GM23248 (cell line): ENCODE results near the gene ZBTB7C.

Experiments used
- EZH2 ChIP-seq: fragments of 200-600 bp; sonication (generic); IDR thresholded peaks from 2 replicates; pipeline ENCODE4 v1.6.1; 2018; ENCODE audit warnings: antibody characterized with exemption, mild to moderate bottlenecking; ENCODE audit not compliant: insufficient read depth, poor library complexity, severe bottlenecking
- EZH2phosphoT487 ChIP-seq: fragments of 200-600 bp; sonication (generic); IDR thresholded peaks from 2 replicates; pipeline ENCODE4 v1.6.1; 2018; ENCODE audit warnings: antibody characterized with exemption, moderate library complexity, mild to moderate bottlenecking, low read depth; ENCODE audit not compliant: insufficient read depth

- no peak for TF ChIP-seq EZH2
- TF ChIP-seq EZH2phosphoT487, result no peak
Observed at GRCh38 chr18:48364146-48364545, 45.0 kb downstream of the ZBTB7C start.
